Chondrocyte (in vitro differentiated cells): ENCODE data around the gene LMF2. TPM values are rescaled to one million over a fixed set of nuclear protein-coding genes. Genes with fewer than 3 reads are reported as not detected.

ENCODE experiments used
- DNase-seq: peaks from one replicate; pipeline ENCODE4 v3.0.0; 2021; ENCODE audit warnings: mixed read lengths, low spot score
- H3K27ac Mint-ChIP-seq: one replicate; pipeline ENCODE4 v1.8.0; 2021; ENCODE audit warnings: mild to moderate bottlenecking, moderate library complexity, mixed read lengths; ENCODE audit not compliant: unreplicated experiment
- H3K27me3 Mint-ChIP-seq: 2 replicates; pipeline ENCODE4 v1.8.0; 2021; ENCODE audit warnings: low read depth, mixed read lengths
- H3K36me3 Mint-ChIP-seq: 2 replicates; pipeline ENCODE4 v1.8.0; 2021; ENCODE audit warnings: low read depth, mixed read lengths
- H3K4me1 Mint-ChIP-seq: 2 replicates; pipeline ENCODE4 v1.8.0; 2021; ENCODE audit warnings: low read depth, mild to moderate bottlenecking, mixed read lengths
- H3K4me3 Mint-ChIP-seq: one replicate; pipeline ENCODE4 v1.8.0; 2021; ENCODE audit warnings: mild to moderate bottlenecking, moderate library complexity, mixed read lengths; ENCODE audit not compliant: unreplicated experiment
- H3K9me3 Mint-ChIP-seq: 2 replicates; pipeline ENCODE4 v1.8.0; 2021; ENCODE audit warnings: low read depth, mixed read lengths
- CTCF ChIP-seq: fragments of 200-600 bp; sonication (generic); IDR thresholded peaks from 2 replicates; pipeline ENCODE4 v1.5.0; 2021; ENCODE audit warnings: antibody characterized with exemption, mild to moderate bottlenecking, moderate library complexity
- total RNA-seq: library from RNA; stranded (reverse); gene quantifications from 3 replicates; pipeline ENCODE4 v1.2.1, GENCODE V29; 2021

Gene LMF2
- total RNA-seq, 1 donor from 2014 or later = 120 TPM

GRCh38 chr22:50487290-50488005 is 20.1 kb downstream of the LMF2 start:
- DNase-seq = no peak
- Mint-ChIP-seq H3K27me3 (no peaks in the 10 kb centered on the region), H3K9me3 (no peaks in the 10 kb centered on the region), H3K4me1 (peaks cover 27% of the 10 kb centered on the region), H3K4me3 (no peak overlapping the region), H3K36me3 (peaks cover 2% of the 10 kb centered on the region), H3K27ac (no peak overlapping the region)
- no peak for TF ChIP-seq CTCF

GRCh38 chr22:50486561-50487289 is 20.8 kb downstream of the LMF2 start, which contains the start of gene MIOX:
Gene MIOX (plus strand): TSS chr22:50486859. CDS start chr22:50486898, 39 bp downstream.
- DNase-seq = no peak
- Mint-ChIP-seq H3K27ac (peak within 1 kb of the TSS; percentile 4), H3K36me3 (peaks cover 2% of the 10 kb centered on the region), H3K9me3 (no peaks in the 10 kb centered on the region), H3K4me1 (peaks cover 27% of the 10 kb centered on the region), H3K27me3 (no peaks in the 10 kb centered on the region), H3K4me3 (no peak within 1 kb of the TSS)
- TF ChIP-seq CTCF = no peak

- no peak for DNase-seq
- TF ChIP-seq CTCF = peak; percentile 31
- H3K36me3 Mint-ChIP-seq = peaks cover 2% of the 10 kb centered on the region
These were observed 22.0 kb downstream of the LMF2 start for GRCh38 chr22:50485221-50486131.

GRCh38 chr22:50483977-50484853 is 23.3 kb downstream of the LMF2 start:
- no peak for DNase-seq
- no peak for TF ChIP-seq CTCF
- H3K27ac Mint-ChIP-seq = peak overlapping the region; percentile 27
- H3K9me3 Mint-ChIP-seq = no peaks in the 10 kb centered on the region
- no peaks in the 10 kb centered on the region for H3K27me3 Mint-ChIP-seq
- H3K36me3 Mint-ChIP-seq = peaks cover 2% of the 10 kb centered on the region
- peak overlapping the region; percentile 44 for H3K4me3 Mint-ChIP-seq
- peaks cover 27% of the 10 kb centered on the region for H3K4me1 Mint-ChIP-seq

More at GRCh38 chr22:50485221-50486131, 22.0 kb downstream of the LMF2 start:
- no peaks in the 10 kb centered on the region for H3K9me3 Mint-ChIP-seq
- no peaks in the 10 kb centered on the region for H3K27me3 Mint-ChIP-seq
- no peak overlapping the region for H3K4me3 Mint-ChIP-seq
- H3K27ac Mint-ChIP-seq = peak overlapping the region; percentile 4
- peaks cover 27% of the 10 kb centered on the region for H3K4me1 Mint-ChIP-seq
